ENCODE data around the gene RNF20.
"Not testable (repeated sequence)": the region's sequence is repeated elsewhere in the genome, so short reads cannot be mapped to it uniquely, and the experiment has no call there.

RNF20 gene

DNA sequence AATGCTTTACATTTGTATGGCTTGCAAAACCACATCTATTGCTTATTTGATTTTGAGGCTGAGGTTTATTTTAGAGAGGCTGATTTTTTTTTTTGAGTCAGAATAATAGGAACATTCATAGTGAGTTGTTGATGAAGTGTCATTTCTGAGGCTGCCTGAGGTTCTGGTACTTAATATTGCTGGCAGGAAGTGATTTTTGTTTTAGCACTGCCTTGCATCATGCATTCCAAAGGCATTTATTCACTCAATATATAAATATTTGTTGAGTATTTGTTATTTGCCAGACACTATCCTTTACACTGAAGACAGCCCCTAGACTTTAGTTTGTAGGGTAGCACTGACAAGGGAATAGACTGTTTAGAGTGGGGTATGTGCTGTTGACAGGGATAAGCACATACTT lies 2.7 kb downstream of the RNF20 start:
- Histone ChIP-seq H3K27me3 (ENCODE audit: control insufficient read depth in 1 of 2, insufficient read depth in 2 of 2, low read length in 2 of 2) (no peaks in the 10 kb centered on the region), H3K9me3 (ENCODE audit: control insufficient read depth in 2 of 2, low read length in 2 of 2) (no peaks in the 10 kb centered on the region), H3K4me1 (ENCODE audit: control insufficient read depth, insufficient read depth, low read length) (no peaks in the 10 kb centered on the region), H3K4me3 (ENCODE audit: low read length in 2 of 2) (no peak overlapping the region), H3K36me3 (ENCODE audit: control insufficient read depth in 2 of 2, insufficient read depth in 2 of 2, low read length in 2 of 2) (peaks cover 20 to 22% of the 10 kb centered on the region in 2 donors), H3K27ac (ENCODE audit: low read length) (no peak overlapping the region), H3K9ac (ENCODE audit: low read length in 2 of 2) (no peak overlapping the region)

- Histone ChIP-seq H3K27me3 (ENCODE audit: control insufficient read depth in 1 of 2, insufficient read depth in 2 of 2, low read length in 2 of 2) (no peaks in the 10 kb centered on the region), H3K9ac (ENCODE audit: low read length in 2 of 2) (no peak overlapping the region), H3K36me3 (ENCODE audit: control insufficient read depth in 2 of 2, insufficient read depth in 2 of 2, low read length in 2 of 2) (peaks cover 20 to 22% of the 10 kb centered on the region in 2 donors), H3K4me1 (ENCODE audit: control insufficient read depth, insufficient read depth, low read length) (no peaks in the 10 kb centered on the region), H3K27ac (ENCODE audit: low read length) (no peak overlapping the region), H3K4me3 (ENCODE audit: low read length in 2 of 2) (no peak overlapping the region), H3K9me3 (ENCODE audit: control insufficient read depth in 2 of 2, low read length in 2 of 2) (no peaks in the 10 kb centered on the region)
Observed at GRCh38 chr9:101536938-101537337, 3.3 kb downstream of the RNF20 start.

DNA sequence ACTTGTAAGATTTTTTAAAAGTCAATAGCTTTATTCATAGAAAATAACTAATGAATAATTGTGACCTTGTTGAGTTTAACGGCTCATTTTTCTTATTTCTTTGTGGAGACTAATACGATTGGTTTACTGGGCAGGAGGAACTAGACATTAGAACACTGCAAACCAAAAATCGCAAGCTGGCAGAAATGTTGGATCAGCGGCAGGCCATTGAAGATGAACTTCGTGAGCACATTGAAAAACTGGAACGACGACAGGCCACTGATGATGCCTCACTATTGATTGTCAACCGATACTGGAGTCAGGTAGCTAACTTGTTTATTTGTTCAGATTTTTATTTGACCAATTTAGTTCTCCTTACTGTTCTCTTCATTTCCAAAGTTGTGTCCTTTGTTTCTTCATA lies 6.4 kb downstream of the RNF20 start:
- Histone ChIP-seq H3K27ac (ENCODE audit: low read length) (no peak overlapping the region), H3K4me3 (ENCODE audit: low read length in 2 of 2) (no peak overlapping the region), H3K9me3 (ENCODE audit: control insufficient read depth in 2 of 2, low read length in 2 of 2) (no peaks in the 10 kb centered on the region), H3K27me3 (ENCODE audit: control insufficient read depth in 1 of 2, insufficient read depth in 2 of 2, low read length in 2 of 2) (no peaks in the 10 kb centered on the region), H3K4me1 (ENCODE audit: control insufficient read depth, insufficient read depth, low read length) (no peaks in the 10 kb centered on the region), H3K36me3 (ENCODE audit: control insufficient read depth in 2 of 2, insufficient read depth in 2 of 2, low read length in 2 of 2) (peaks cover 22% of the 10 kb centered on the region in 2 donors), H3K9ac (ENCODE audit: low read length in 2 of 2) (no peak overlapping the region)

DNA sequence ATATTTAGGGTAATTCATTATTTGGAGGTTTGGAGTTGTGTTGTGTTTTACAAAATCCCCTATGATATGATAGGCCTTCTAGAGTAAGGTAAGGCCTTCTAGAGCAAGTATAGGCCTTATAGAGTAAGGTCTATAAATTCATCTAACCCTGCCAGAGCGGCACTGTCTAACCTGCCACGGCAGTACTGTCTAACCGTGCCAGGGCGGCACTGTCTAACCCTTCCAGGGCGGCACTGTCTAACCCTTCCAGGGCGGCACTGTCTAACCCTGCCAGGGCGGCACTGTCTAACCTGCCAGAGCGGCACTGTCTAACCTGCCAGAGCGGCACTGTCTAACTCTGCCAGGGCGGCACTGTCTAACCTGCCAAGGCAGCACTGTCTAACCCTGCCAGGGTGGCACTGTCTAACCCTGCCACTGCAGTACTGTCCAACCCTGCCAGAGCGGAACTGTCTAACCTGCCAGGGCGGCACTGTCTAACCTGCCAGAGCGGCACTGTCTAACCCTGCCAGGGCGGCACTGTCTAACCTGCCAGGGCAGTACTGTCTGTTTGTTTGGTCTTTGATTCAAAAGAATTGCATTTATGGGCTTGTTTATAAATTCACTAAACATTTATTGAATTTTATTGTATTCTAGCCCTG lies 9.6 kb downstream of the RNF20 start:
- no peak overlapping the region for H3K9ac ChIP-seq (ENCODE audit: low read length in 2 of 2)
- no peak overlapping the region for H3K4me3 ChIP-seq (ENCODE audit: low read length in 2 of 2)
- no peaks in the 10 kb centered on the region for H3K4me1 ChIP-seq (ENCODE audit: control insufficient read depth, insufficient read depth, low read length)
- no peak overlapping the region for H3K27ac ChIP-seq (ENCODE audit: low read length)
- H3K36me3 ChIP-seq (ENCODE audit: control insufficient read depth in 2 of 2, insufficient read depth in 2 of 2, low read length in 2 of 2) = peaks cover 32% of the 10 kb centered on the region in 2 donors
- no peaks in the 10 kb centered on the region for H3K27me3 ChIP-seq (ENCODE audit: control insufficient read depth in 1 of 2, insufficient read depth in 2 of 2, low read length in 2 of 2)
- no peaks in the 10 kb centered on the region for H3K9me3 ChIP-seq (ENCODE audit: control insufficient read depth in 2 of 2, low read length in 2 of 2)

DNA sequence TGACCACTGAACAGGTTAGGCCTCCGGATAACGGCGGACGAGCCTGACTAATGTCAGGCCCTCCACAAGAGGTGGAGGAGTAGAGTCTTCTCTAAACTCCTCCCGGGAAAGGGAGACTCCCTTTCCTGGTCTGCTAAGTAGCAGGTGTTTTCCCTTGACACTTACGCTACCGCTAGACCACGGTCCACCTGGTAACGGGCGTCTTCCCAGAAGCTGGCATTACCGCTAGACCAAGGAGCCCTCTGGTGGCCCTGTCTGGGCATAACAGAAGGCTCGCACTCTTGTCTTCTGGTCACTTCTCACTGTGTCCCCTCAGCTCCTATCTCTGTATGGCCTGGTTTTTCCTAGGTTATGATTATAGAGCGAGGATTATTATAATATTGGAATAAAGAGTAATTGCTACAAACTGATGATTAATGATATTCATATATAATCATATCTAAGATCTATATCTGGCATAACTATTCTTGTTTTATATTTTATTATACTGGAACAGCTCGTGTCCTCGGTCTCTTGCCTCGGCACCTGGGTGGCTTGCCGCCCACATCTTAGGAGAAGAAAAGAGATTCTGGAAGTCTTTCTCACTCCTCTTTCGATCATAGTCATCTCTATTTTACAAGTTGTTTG lies 15.9 kb downstream of the RNF20 start:
- peaks cover 54 to 63% of the 10 kb centered on the region in 2 donors for H3K36me3 ChIP-seq (ENCODE audit: control insufficient read depth in 2 of 2, insufficient read depth in 2 of 2, low read length in 2 of 2)
- H3K4me1 ChIP-seq (ENCODE audit: control insufficient read depth, insufficient read depth, low read length); H3K4me3 ChIP-seq (ENCODE audit: low read length in 2 of 2); H3K27ac ChIP-seq (ENCODE audit: low read length); H3K27me3 ChIP-seq (ENCODE audit: control insufficient read depth in 1 of 2, insufficient read depth in 2 of 2, low read length in 2 of 2); H3K9me3 ChIP-seq (ENCODE audit: control insufficient read depth in 2 of 2, low read length in 2 of 2); H3K9ac ChIP-seq (ENCODE audit: low read length in 2 of 2): not testable (repeated sequence)

- peaks cover 48 to 53% of the 10 kb centered on the region in 2 donors for H3K36me3 ChIP-seq (ENCODE audit: control insufficient read depth in 2 of 2, insufficient read depth in 2 of 2, low read length in 2 of 2)
- no peaks in the 10 kb centered on the region for H3K9me3 ChIP-seq (ENCODE audit: control insufficient read depth in 2 of 2, low read length in 2 of 2)
Observed at GRCh38 chr9:101561740-101562139, 28.1 kb downstream of the RNF20 start.

GRCh38 chr9:101562966-101563365 lies 29.3 kb downstream of the RNF20 start:
- no peaks in the 10 kb centered on the region for H3K4me1 ChIP-seq (ENCODE audit: control insufficient read depth, insufficient read depth, low read length)
- H3K4me3 ChIP-seq (ENCODE audit: low read length in 2 of 2) = no peak overlapping the region
- H3K9me3 ChIP-seq (ENCODE audit: control insufficient read depth in 2 of 2, low read length in 2 of 2) = no peaks in the 10 kb centered on the region
- no peak overlapping the region for H3K9ac ChIP-seq (ENCODE audit: low read length in 2 of 2)
- H3K27ac ChIP-seq (ENCODE audit: low read length) = no peak overlapping the region
- H3K36me3 ChIP-seq (ENCODE audit: control insufficient read depth in 2 of 2, insufficient read depth in 2 of 2, low read length in 2 of 2) = peaks cover 44 to 48% of the 10 kb centered on the region in 2 donors
- H3K27me3 ChIP-seq (ENCODE audit: control insufficient read depth in 1 of 2, insufficient read depth in 2 of 2, low read length in 2 of 2) = no peaks in the 10 kb centered on the region

More at GRCh38 chr9:101561740-101562139, 28.1 kb downstream of the RNF20 start:
- no peaks in the 10 kb centered on the region for H3K4me1 ChIP-seq (ENCODE audit: control insufficient read depth, insufficient read depth, low read length)
- no peak overlapping the region for H3K4me3 ChIP-seq (ENCODE audit: low read length in 2 of 2)
- H3K27me3 ChIP-seq (ENCODE audit: control insufficient read depth in 1 of 2, insufficient read depth in 2 of 2, low read length in 2 of 2) = no peaks in the 10 kb centered on the region
- H3K27ac ChIP-seq (ENCODE audit: low read length) = no peak overlapping the region
- H3K9ac ChIP-seq (ENCODE audit: low read length in 2 of 2) = no peak overlapping the region

- H3K4me3 ChIP-seq (ENCODE audit: low read length in 2 of 2) = no peak overlapping the region
- no peaks in the 10 kb centered on the region for H3K4me1 ChIP-seq (ENCODE audit: control insufficient read depth, insufficient read depth, low read length)
- H3K9ac ChIP-seq (ENCODE audit: low read length in 2 of 2) = no peak overlapping the region
- H3K9me3 ChIP-seq (ENCODE audit: control insufficient read depth in 2 of 2, low read length in 2 of 2) = no peaks in the 10 kb centered on the region
- no peak overlapping the region for H3K27ac ChIP-seq (ENCODE audit: low read length)
- no peaks in the 10 kb centered on the region for H3K27me3 ChIP-seq (ENCODE audit: control insufficient read depth in 1 of 2, insufficient read depth in 2 of 2, low read length in 2 of 2)
- peaks cover 44 to 46% of the 10 kb centered on the region in 2 donors for H3K36me3 ChIP-seq (ENCODE audit: control insufficient read depth in 2 of 2, insufficient read depth in 2 of 2, low read length in 2 of 2)
Observed at GRCh38 chr9:101564252-101564651, 30.6 kb downstream of the RNF20 start.

- Histone ChIP-seq H3K9ac (ENCODE audit: low read length in 2 of 2) (no peak overlapping the region), H3K27me3 (ENCODE audit: control insufficient read depth in 1 of 2, insufficient read depth in 2 of 2, low read length in 2 of 2) (no peaks in the 10 kb centered on the region), H3K9me3 (ENCODE audit: control insufficient read depth in 2 of 2, low read length in 2 of 2) (no peaks in the 10 kb centered on the region), H3K4me3 (ENCODE audit: low read length in 2 of 2) (no peak overlapping the region), H3K4me1 (ENCODE audit: control insufficient read depth, insufficient read depth, low read length) (no peaks in the 10 kb centered on the region), H3K36me3 (ENCODE audit: control insufficient read depth in 2 of 2, insufficient read depth in 2 of 2, low read length in 2 of 2) (peaks cover 30 to 34% of the 10 kb centered on the region in 2 donors), H3K27ac (ENCODE audit: low read length) (no peak overlapping the region)
Observed at GRCh38 chr9:101566904-101567724, 33.5 kb downstream of the RNF20 start.

DNA sequence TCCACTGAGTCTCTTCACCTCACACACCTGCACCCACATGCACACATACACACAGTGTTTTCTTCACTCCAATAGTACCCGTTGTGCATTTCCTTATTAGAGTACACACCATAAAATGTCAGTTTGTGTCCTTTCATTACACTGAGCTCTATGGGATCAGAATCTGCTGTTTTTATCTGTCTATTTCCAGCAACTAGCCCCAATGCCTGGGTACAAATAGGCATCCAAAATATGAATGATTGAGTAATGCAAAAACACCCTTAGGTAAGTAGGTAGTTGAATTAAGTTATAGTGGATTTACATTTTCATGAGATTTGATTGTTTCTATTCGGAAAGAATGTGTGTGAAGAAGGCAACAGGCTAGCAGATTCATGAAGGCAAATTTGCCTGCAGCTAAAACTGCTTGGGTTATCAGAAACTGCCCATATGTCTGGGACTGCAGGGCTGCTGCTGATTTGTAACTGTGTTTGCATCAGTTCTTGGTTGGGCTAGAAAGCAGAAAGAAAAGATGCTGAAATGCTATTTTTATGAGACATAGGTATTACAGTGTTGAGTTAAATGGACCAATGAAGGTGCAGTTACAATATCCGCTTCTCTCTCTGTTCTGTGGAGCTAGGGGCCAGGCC lies 34.2 kb downstream of the RNF20 start:
- no peak overlapping the region for H3K27ac ChIP-seq (ENCODE audit: low read length)
- no peak overlapping the region for H3K9ac ChIP-seq (ENCODE audit: low read length in 2 of 2)
- peaks cover 24 to 28% of the 10 kb centered on the region in 2 donors for H3K36me3 ChIP-seq (ENCODE audit: control insufficient read depth in 2 of 2, insufficient read depth in 2 of 2, low read length in 2 of 2)
- H3K9me3 ChIP-seq (ENCODE audit: control insufficient read depth in 2 of 2, low read length in 2 of 2) = no peaks in the 10 kb centered on the region
- no peaks in the 10 kb centered on the region for H3K27me3 ChIP-seq (ENCODE audit: control insufficient read depth in 1 of 2, insufficient read depth in 2 of 2, low read length in 2 of 2)
- no peaks in the 10 kb centered on the region for H3K4me1 ChIP-seq (ENCODE audit: control insufficient read depth, insufficient read depth, low read length)
- no peak overlapping the region for H3K4me3 ChIP-seq (ENCODE audit: low read length in 2 of 2)
